SU-DHL-6 (cell line): Measurements from ENCODE around the gene ITPKB.

ENCODE experiments used
- H2AFZ ChIP-seq: fragments of 200-600 bp; sonication (generic); 2 replicates; pipeline ENCODE4 v1.6.1; 2014; ENCODE audit warnings: low read depth, mild to moderate bottlenecking, moderate library complexity, mixed read lengths, antibody characterized with exemption, low read length; ENCODE audit not compliant: severe bottlenecking
- H3F3A ChIP-seq: fragments of 200-600 bp; shearing (Covaris generic); 2 replicates; pipeline ENCODE4 v1.6.0; 2016; ENCODE audit warnings: antibody characterized with exemption, mild to moderate bottlenecking; ENCODE audit not compliant: insufficient read depth
- H3K27ac ChIP-seq: fragments of 200-600 bp; sonication (generic); 2 replicates; pipeline ENCODE4 v1.5.1; 2016; ENCODE audit warnings: low read depth, mild to moderate bottlenecking, low read length, moderate library complexity, mixed read lengths
- H3K27me3 ChIP-seq: fragments of 200-600 bp; sonication (generic), shearing (Covaris generic); 2 replicates; pipeline ENCODE4 v1.6.0; 2014; ENCODE audit warnings: mild to moderate bottlenecking, low read length
- H3K36me3 ChIP-seq: fragments of 200-600 bp; sonication (generic); 2 replicates; pipeline ENCODE4 v1.6.1; 2014; ENCODE audit warnings: mild to moderate bottlenecking, low read length, mixed read lengths
- H3K4me2 ChIP-seq: fragments of 300-600, 200-600 bp; shearing (Covaris generic), sonication (generic); 2 replicates; pipeline ENCODE4 v1.6.0; 2014; ENCODE audit warnings: low read length, low read depth, mild to moderate bottlenecking; ENCODE audit not compliant: poor library complexity, severe bottlenecking
- H3K4me3 ChIP-seq: fragments of 200-600 bp; sonication (generic); 2 replicates; pipeline ENCODE4 v1.5.1; 2014; ENCODE audit warnings: antibody characterized with exemption, low read length, mild to moderate bottlenecking, mixed read lengths; ENCODE audit not compliant: insufficient read depth, poor library complexity, severe bottlenecking
- H3K79me2 ChIP-seq: fragments of 200-600 bp; sonication (generic); 2 replicates; pipeline ENCODE4 v1.6.1; 2014; ENCODE audit warnings: mild to moderate bottlenecking, low read length, moderate library complexity; ENCODE audit not compliant: insufficient read depth
- H3K9ac ChIP-seq: fragments of 200-600 bp; sonication (generic); 2 replicates; pipeline ENCODE4 v1.7.0; 2014; ENCODE audit warnings: mild to moderate bottlenecking, low read length
- H3K9me2 ChIP-seq: fragments of 200-600 bp; sonication (generic); replicated peaks from 2 replicates; pipeline ENCODE4 v1.6.1; 2014; ENCODE audit warnings: low read length; ENCODE audit not compliant: insufficient read depth
- H3K9me3 ChIP-seq: fragments of 200-600 bp; sonication (generic); 2 replicates; pipeline ENCODE4 v1.6.1; 2014; ENCODE audit warnings: low read length, mixed read lengths; ENCODE audit not compliant: insufficient read depth
- H4K20me1 ChIP-seq: fragments of 200-600 bp; sonication (generic); 2 replicates; pipeline ENCODE4 v1.6.1; 2014; ENCODE audit warnings: low read depth, mild to moderate bottlenecking, antibody characterized with exemption, low read length, moderate library complexity, mixed read lengths
- EZH2phosphoT487 ChIP-seq: fragments of 200-600 bp; sonication (generic), shearing (Covaris generic); conservative IDR thresholded peaks from 2 replicates; pipeline ENCODE4 v1.6.1; 2018; ENCODE audit warnings: mild to moderate bottlenecking, antibody characterized with exemption, low read length, moderate library complexity, mixed read lengths
- TF ChIP-seq, protein P1 (sequence below): fragments of 200-600 bp; sonication (generic); IDR thresholded peaks from one replicate; pipeline ENCODE4 v1.5.1; 2017; ENCODE audit warnings: antibody characterized with exemption, mild to moderate bottlenecking, low read length, moderate library complexity; ENCODE audit not compliant: insufficient read depth, poor library complexity, severe bottlenecking

Gene ITPKB

DNA sequence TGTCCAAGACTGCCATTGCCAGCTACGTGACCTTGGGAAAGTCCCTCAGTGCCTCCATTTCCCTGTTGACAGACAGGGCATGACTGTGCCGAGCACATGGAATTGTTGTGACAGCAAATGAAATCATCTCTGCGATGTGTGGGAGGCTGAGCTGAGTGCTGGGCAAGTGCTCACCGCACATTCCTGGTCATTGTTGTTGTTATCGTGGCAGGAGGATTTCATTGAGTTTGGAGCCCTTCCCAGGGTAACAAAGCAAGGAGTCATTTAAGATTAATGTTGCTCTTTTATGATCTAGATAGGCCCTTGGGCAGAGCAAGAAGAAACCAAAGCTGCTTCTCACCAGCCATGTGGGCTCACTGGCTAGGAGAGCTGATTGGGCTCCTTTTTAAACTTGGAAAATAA lies 39.6 kb upstream of the ITPKB start:
- H3K36me3 ChIP-seq = no peaks in the 10 kb centered on the region
- H2AFZ ChIP-seq = no peak overlapping the region
- no peaks in the 10 kb centered on the region for H4K20me1 ChIP-seq
- H3K4me2 ChIP-seq = no peak overlapping the region
- no peaks in the 10 kb centered on the region for H3F3A ChIP-seq
- H3K9me3 ChIP-seq = no peaks in the 10 kb centered on the region
- H3K79me2 ChIP-seq = no peaks in the 10 kb centered on the region
- no peaks in the 10 kb centered on the region for H3K9me2 ChIP-seq
- no peak overlapping the region for H3K4me3 ChIP-seq
- H3K9ac ChIP-seq = no peak overlapping the region
- no peak for TF ChIP-seq EZH2phosphoT487
- TF ChIP-seq, protein P1, sequence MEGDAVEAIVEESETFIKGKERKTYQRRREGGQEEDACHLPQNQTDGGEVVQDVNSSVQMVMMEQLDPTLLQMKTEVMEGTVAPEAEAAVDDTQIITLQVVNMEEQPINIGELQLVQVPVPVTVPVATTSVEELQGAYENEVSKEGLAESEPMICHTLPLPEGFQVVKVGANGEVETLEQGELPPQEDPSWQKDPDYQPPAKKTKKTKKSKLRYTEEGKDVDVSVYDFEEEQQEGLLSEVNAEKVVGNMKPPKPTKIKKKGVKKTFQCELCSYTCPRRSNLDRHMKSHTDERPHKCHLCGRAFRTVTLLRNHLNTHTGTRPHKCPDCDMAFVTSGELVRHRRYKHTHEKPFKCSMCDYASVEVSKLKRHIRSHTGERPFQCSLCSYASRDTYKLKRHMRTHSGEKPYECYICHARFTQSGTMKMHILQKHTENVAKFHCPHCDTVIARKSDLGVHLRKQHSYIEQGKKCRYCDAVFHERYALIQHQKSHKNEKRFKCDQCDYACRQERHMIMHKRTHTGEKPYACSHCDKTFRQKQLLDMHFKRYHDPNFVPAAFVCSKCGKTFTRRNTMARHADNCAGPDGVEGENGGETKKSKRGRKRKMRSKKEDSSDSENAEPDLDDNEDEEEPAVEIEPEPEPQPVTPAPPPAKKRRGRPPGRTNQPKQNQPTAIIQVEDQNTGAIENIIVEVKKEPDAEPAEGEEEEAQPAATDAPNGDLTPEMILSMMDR = no peak
- no peaks in the 10 kb centered on the region for H3K27me3 ChIP-seq
- H3K27ac ChIP-seq = no peak overlapping the region

DNA sequence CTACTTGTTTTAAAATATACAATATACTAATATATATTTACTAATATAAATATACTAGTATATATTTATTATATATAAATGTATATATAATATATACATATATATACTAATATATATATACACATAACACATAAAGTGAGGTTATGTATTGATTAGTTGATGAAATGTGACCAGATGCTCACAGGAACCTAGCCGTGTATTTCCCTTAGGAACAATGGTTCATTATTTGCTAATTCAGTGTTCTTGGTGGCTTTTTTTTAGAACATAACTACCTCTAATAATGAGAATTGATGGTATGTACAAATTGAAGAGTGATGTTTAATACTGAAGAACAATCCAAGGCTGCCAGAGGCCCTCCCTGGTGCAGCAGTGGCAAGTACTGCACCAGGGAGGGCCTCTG lies 37.9 kb upstream of the ITPKB start:
- Histone ChIP-seq H3K27me3 (no peaks in the 10 kb centered on the region), H3K9ac (no peak overlapping the region), H3K9me3 (no peaks in the 10 kb centered on the region), H3K4me3 (no peak overlapping the region), H3K79me2 (no peaks in the 10 kb centered on the region), H3F3A (no peaks in the 10 kb centered on the region), H4K20me1 (no peaks in the 10 kb centered on the region), H2AFZ (no peak overlapping the region), H3K9me2 (no peaks in the 10 kb centered on the region), H3K4me2 (no peak overlapping the region), H3K27ac (no peak overlapping the region), H3K36me3 (no peaks in the 10 kb centered on the region)
- TF ChIP-seq, protein P1 = no peak
- no peak for TF ChIP-seq EZH2phosphoT487

DNA sequence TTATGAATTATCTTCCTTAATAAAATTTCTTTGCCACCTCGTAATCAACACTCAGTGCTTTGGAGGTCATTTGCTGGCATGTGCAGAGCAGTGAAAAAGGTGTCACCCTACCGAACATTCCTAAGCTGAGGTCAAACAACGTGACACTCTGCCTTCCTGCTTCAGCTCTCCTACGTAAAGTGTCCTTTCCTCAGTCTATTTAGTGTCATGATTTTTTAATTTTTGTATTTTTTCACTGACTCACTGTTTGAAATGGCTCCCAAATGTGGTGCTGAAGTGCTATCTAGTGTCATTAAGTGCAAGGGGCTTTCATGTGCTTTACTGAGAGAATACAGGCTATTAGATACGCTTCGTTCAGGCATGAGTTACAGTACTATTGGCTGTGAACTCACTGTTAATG lies 37.0 kb upstream of the ITPKB start:
- TF ChIP-seq, protein P1 = no peak
- no peak for TF ChIP-seq EZH2phosphoT487
- Histone ChIP-seq H3K9me2 (no peaks in the 10 kb centered on the region), H3K36me3 (no peaks in the 10 kb centered on the region), H3K27me3 (no peaks in the 10 kb centered on the region), H3K4me3 (no peak overlapping the region), H3K27ac (no peak overlapping the region), H4K20me1 (no peaks in the 10 kb centered on the region), H3F3A (no peaks in the 10 kb centered on the region), H3K4me2 (no peak overlapping the region), H3K79me2 (no peaks in the 10 kb centered on the region), H3K9me3 (no peaks in the 10 kb centered on the region), H3K9ac (no peak overlapping the region), H2AFZ (no peak overlapping the region)
